Measurements from ENCODE around the gene CITED4. TPM values are rescaled to one million over a fixed set of nuclear protein-coding genes. Genes with fewer than 3 reads are reported as not detected.

CITED4 gene
- total and polyA plus RNA-seq, 10 of the 15 experiments (the other 5 are each of a cell fraction or from before 2014, with no cell fraction given), result 0.13 to 0.64 (median 0.26) TPM; not detected in 6

- no peak for TF ChIP-seq JUND (IDR thresholded peaks at IDR 0.05; ENCODE audit: low read depth, low read length)
Measured at GRCh38 chr1:40857737-40858136, 4.4 kb downstream of the CITED4 start (continued).

DNA sequence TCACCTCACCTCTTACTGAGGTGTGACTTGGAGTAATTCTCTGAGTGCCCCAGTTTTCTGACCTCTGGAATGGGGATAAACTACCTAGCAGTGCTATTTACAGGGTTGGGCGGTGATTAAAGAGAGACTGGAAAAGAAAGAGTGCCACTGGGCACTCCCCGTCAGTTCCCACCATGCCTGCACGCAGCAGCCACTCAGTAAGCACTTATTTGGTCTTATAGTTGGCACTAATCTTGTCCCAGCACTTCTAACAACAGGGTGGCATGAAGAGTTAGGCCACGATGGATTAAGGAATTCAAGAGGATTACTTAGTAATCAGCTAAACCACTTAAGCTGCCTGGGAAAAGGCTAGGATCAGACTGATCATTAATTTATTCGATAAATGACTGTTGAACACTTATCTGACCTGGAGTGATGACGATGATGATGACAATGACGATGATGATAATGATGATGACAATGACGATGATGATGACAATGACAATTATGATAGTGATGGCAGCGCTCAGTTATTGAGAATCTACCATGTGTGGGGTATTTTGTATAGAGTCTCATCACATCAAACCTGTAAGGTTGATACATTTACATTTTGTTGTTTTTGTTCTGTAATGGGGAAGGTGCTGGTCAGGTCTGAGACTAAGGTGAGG, 5.4 kb downstream of the CITED4 start:
- DNase-seq (ENCODE audit: low read depth, low spot score) (no peak), FAIRE-seq (no peak), ATAC-seq (no peak)
- Histone ChIP-seq H3K79me2 (ENCODE audit: control insufficient read depth, insufficient read depth, low read length) (no peaks in the 10 kb centered on the region), H3K36me3 (ENCODE audit: control insufficient read depth in 2 of 2, insufficient read depth in 2 of 2, low read length in 1 of 2) (no peaks in the 10 kb centered on the region), H3K4me2 (ENCODE audit: control insufficient read depth, insufficient read depth) (no peak overlapping the region), H3K27me3 (replicated peaks in 1 of 2; ENCODE audit: control insufficient read depth in 2 of 2, insufficient read depth in 2 of 2, low read length in 1 of 2) (peaks cover 12 to 16% of the 10 kb centered on the region in 2 experiments; a peak in 3 of 4 replicates), H3K4me3 (no peak overlapping the region), H2AFZ (ENCODE audit: control insufficient read depth, low read depth, low read length) (no peak overlapping the region), H3K27ac (ENCODE audit: control insufficient read depth, insufficient read depth) (no peak overlapping the region), H3K4me1 (ENCODE audit: control insufficient read depth, insufficient read depth, low read length) (peaks cover 8% of the 10 kb centered on the region; the same call in 1 of the 2 replicates), H3K9me3 (replicated peaks; ENCODE audit: control insufficient read depth, insufficient read depth, low read length) (no peaks in the 10 kb centered on the region), H3K9ac (ENCODE audit: control insufficient read depth, insufficient read depth, low read length) (no peak overlapping the region), H4K20me1 (ENCODE audit: control insufficient read depth, insufficient read depth) (no peaks in the 10 kb centered on the region)
- intact Hi-C loops (cut with micrococcal nuclease; ENCODE audit: unreplicated experiment) (no loop called here), in situ Hi-C loops (cut with MboI) (no loop called here)
- SMC1A ChIA-PET (ENCODE audit: uncharacterized antibody, unreplicated experiment), result interaction anchor here (1.1 to 17.4 kb wide), 2 partner anchors 11 to 92 kb away, joined by 3 to 197 read pairs; no protein-coding TSS in a partner anchor
- POLR2A ChIA-PET, result no interaction called here
- WGBS (ENCODE audit: insufficient coverage, insufficient replicate concordance, low lambda C conversion rate, missing lambda C conversion rate), result 37% methylated on average over 9 of the region's 9 CpGs
- RAD21 ChIA-PET (ENCODE audit: unreplicated experiment), result interaction anchor here (0.7 to 1.4 kb wide), 4 partner anchors 21 to 324 kb away, joined by 3 to 4 read pairs (median 3); no protein-coding TSS in a partner anchor
- BruUV-seq (replicated peaks), result no TSS peak
- CTCF ChIA-PET, result interaction anchor here (1.4 to 2.9 kb wide), 4 partner anchors 82 to 99 kb away, joined by 5 to 13 read pairs (median 6); no protein-coding TSS in a partner anchor
- TF ChIP-seq, protein P1, sequence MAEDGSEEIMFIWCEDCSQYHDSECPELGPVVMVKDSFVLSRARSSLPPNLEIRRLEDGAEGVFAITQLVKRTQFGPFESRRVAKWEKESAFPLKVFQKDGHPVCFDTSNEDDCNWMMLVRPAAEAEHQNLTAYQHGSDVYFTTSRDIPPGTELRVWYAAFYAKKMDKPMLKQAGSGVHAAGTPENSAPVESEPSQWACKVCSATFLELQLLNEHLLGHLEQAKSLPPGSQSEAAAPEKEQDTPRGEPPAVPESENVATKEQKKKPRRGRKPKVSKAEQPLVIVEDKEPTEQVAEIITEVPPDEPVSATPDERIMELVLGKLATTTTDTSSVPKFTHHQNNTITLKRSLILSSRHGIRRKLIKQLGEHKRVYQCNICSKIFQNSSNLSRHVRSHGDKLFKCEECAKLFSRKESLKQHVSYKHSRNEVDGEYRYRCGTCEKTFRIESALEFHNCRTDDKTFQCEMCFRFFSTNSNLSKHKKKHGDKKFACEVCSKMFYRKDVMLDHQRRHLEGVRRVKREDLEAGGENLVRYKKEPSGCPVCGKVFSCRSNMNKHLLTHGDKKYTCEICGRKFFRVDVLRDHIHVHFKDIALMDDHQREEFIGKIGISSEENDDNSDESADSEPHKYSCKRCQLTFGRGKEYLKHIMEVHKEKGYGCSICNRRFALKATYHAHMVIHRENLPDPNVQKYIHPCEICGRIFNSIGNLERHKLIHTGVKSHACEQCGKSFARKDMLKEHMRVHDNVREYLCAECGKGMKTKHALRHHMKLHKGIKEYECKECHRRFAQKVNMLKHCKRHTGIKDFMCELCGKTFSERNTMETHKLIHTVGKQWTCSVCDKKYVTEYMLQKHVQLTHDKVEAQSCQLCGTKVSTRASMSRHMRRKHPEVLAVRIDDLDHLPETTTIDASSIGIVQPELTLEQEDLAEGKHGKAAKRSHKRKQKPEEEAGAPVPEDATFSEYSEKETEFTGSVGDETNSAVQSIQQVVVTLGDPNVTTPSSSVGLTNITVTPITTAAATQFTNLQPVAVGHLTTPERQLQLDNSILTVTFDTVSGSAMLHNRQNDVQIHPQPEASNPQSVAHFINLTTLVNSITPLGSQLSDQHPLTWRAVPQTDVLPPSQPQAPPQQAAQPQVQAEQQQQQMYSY (CRISPR knock-in tag; IDR thresholded peaks at IDR 0.05), result no peak
- TF ChIP-seq BRCA1 (IDR thresholded peaks at IDR 0.05; ENCODE audit: low read depth, low read length) (no peak), SUZ12 (IDR thresholded peaks at IDR 0.05; ENCODE audit: unreplicated experiment) (no peak), DPF2 (IDR thresholded peaks at IDR 0.05) (no peak), PBX3 (IDR thresholded peaks at IDR 0.05; ENCODE audit: insufficient replicate concordance, low read depth, low read length) (no peak), CBX5 (IDR thresholded peaks at IDR 0.05; ENCODE audit: low read depth) (no peak), SMAD5 (IDR thresholded peaks at IDR 0.05; ENCODE audit: low read depth) (no peak), SKIL (IDR thresholded peaks at IDR 0.05; ENCODE audit: low read depth, poor library complexity, severe bottlenecking) (no peak), SRF (IDR thresholded peaks at IDR 0.05; ENCODE audit: low read depth in 2 of 2, low read length in 2 of 2) (no peak), MYC (IDR thresholded peaks at IDR 0.05; ENCODE audit: insufficient read depth, insufficient read length, insufficient replicate concordance, low read length, severe bottlenecking) (no peak), PML (IDR thresholded peaks at IDR 0.05; ENCODE audit: low read length) (no peak), POLR2A (IDR thresholded peaks at IDR 0.05; ENCODE audit: low read depth, low read length) (no peak), FOXK2 (IDR thresholded peaks at IDR 0.05) (no peak), KLF5 (IDR thresholded peaks at IDR 0.05; ENCODE audit: partially characterized antibody) (no peak), MYB (IDR thresholded peaks at IDR 0.05; ENCODE audit: borderline replicate concordance, low read depth, low read length) (no peak)

Data from GM12878 (cell line).